ENCODE results near the gene TMEM181.
"Not testable (repeated sequence)": the region's sequence is repeated elsewhere in the genome, so short reads cannot be mapped to it uniquely, and the experiment has no call there.

Gene TMEM181

DNA sequence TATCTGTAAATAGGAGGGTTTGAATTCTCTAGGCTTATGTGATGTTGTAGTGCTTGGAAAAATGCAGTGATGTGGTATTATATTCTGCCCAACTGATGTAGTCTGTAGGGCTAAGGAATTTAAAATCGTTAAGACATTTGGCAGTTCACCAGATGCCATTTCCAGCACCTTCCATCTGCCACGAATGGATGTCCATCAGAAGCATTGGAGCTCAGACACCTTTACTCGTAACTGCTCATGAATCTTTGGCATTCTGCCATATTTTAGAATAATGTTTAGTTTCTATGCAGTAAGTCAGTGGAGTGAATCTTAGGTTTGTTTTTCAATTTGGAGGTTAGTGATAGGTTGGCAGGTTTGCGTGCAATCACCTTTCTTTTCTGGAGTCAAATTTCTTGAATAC is 87.6 kb downstream of the TMEM181 start:
- H3K4me3 ChIP-seq (ENCODE audit: low read depth in 1 of 2, low read length in 2 of 2): no peak overlapping the region
- no peaks in the 10 kb centered on the region for H3K9me3 ChIP-seq (ENCODE audit: control insufficient read depth in 1 of 2, low read length in 2 of 2)
- peaks cover 0 to 6% of the 10 kb centered on the region in 2 donors for H3K36me3 ChIP-seq (ENCODE audit: control insufficient read depth in 1 of 2, insufficient read depth in 2 of 2, low read length in 2 of 2)
- peaks cover 8% of the 10 kb centered on the region in 2 donors for H3K4me1 ChIP-seq (ENCODE audit: control insufficient read depth in 1 of 2, insufficient read depth in 2 of 2, low read length in 2 of 2)
- no peak overlapping the region for H3K27ac ChIP-seq (ENCODE audit: low read length)
- H3K27me3 ChIP-seq (ENCODE audit: low read depth, low read length): no peaks in the 10 kb centered on the region

DNA sequence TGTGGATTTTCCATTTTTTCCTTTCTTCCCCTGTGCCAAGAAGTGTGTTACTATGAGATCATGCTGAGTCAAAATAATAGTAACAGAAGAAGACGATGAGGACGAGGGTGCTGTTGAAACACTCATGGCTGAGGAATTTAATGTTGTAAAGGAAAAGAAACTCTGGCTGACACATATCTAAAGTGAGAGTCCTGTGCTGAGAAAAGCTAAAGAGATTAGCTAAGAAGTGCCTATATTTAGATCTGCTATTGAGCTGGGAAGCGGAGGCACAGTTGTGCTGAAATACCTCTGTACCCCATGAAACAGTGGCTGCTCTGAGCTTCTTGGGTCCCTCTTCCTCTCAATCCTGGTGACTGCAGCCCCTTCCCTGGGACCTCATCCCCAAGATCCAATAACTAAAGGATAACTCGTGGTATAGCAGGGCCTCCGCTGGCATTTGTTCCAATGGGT is 88.8 kb downstream of the TMEM181 start:
- H3K27me3 ChIP-seq (ENCODE audit: low read depth, low read length): no peaks in the 10 kb centered on the region
- no peak overlapping the region for H3K4me3 ChIP-seq (ENCODE audit: low read depth in 1 of 2, low read length in 2 of 2)
- H3K27ac ChIP-seq (ENCODE audit: low read length): no peak overlapping the region
- H3K36me3 ChIP-seq (ENCODE audit: control insufficient read depth in 1 of 2, insufficient read depth in 2 of 2, low read length in 2 of 2): peaks cover 0 to 6% of the 10 kb centered on the region in 2 donors
- H3K9me3 ChIP-seq (ENCODE audit: control insufficient read depth in 1 of 2, low read length in 2 of 2): no peaks in the 10 kb centered on the region
- H3K4me1 ChIP-seq (ENCODE audit: control insufficient read depth in 1 of 2, insufficient read depth in 2 of 2, low read length in 2 of 2): no peaks in the 10 kb centered on the region

DNA sequence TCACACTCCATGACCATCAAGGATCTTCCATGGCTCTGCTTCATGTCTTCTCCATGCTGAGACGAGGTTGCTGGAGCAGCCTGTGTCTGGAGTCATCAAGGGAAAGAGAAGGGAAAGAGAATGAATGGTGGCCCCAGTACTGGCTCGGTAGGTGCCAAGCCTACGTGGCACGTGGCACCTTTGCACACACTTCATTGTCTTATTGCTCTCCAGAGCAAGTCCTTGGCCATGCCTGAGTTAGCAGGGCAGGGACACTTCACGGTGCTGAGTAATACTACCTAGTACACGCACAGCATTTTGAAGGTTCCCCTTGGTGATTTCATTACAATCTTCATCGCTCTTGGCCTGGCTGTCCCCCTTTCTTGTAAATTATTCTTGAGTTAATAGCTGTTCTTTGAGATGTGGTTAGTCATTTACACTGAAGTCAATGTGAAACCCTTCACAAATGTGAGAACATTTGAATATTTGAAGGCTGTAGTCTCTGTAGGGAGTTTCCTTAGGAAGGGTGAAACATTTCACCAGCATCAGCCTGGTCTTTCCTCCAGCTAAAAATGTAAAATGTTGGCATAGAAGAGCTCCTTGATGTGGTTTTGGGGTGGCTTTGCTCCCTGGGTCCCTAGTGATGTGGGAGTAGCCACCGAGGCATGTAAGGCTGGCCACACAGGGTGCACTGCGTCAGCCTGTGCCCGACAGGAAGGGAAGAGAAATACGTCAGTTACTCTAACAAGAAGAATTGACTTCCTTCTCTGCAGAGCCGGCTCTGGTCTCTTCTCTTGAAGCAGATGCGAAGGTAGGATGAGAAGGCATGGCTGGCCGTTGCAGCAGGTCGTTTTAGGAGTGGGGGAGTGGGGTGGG is 89.6 kb downstream of the TMEM181 start, which contains the start of gene SYTL3:
SYTL3 (plus strand) TSS at position 766 of the 855 bp plus-strand sequence. CDS start 13,215 bp downstream, outside the sequence.
- Histone ChIP-seq H3K36me3 (ENCODE audit: control insufficient read depth in 1 of 2, insufficient read depth in 2 of 2, low read length in 2 of 2) (no peaks in the 10 kb centered on the region), H3K4me3 (ENCODE audit: low read depth in 1 of 2, low read length in 2 of 2) (no peak within 1 kb of the TSS), H3K27me3 (ENCODE audit: low read depth, low read length) (no peaks in the 10 kb centered on the region), H3K27ac (ENCODE audit: low read length) (peak within 1 kb of the TSS; percentile 32), H3K9me3 (ENCODE audit: control insufficient read depth in 1 of 2, low read length in 2 of 2) (no peaks in the 10 kb centered on the region), H3K4me1 (ENCODE audit: control insufficient read depth in 1 of 2, insufficient read depth in 2 of 2, low read length in 2 of 2) (peaks cover 0 to 5% of the 10 kb centered on the region in 2 donors)

DNA sequence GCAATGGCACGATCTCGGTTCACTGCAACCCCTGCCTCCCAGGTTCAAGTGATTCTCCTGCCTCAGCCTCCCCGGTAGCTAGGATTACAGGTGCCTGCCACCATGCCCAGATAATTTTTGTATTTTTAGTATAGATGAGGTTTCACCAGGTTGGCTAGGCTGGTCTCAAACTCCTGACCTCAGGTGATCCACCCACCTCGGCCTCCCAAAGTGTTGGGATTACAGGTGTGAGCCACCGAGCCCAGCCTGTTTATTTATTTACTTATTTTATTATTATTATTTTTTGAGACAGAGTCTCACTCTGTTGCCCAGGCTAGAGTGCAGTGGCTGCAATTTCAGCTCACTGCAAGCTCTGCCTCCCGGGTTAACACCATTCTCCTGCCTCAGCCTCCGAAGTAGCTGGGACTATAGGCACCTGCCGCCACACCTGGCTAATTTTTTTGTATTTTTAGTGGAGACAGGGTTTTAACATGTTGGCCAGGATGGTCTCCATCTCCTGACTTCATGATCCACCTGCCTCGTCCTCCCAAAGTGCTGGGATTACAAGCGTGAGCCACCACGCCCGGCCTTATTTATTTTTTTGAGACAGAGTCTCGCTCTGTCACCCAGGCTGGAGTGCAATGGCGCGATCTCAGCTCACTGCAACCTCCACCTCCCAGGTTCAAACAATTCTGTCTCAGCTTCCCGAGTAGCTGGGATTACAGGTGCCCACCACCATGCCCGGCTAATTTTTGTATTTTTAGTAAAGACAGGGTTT is 92.3 kb downstream of the TMEM181 start:
- H3K9me3 ChIP-seq (ENCODE audit: control insufficient read depth in 1 of 2, low read length in 2 of 2); H3K4me3 ChIP-seq (ENCODE audit: low read depth in 1 of 2, low read length in 2 of 2); H3K27ac ChIP-seq (ENCODE audit: low read length); H3K36me3 ChIP-seq (ENCODE audit: control insufficient read depth in 1 of 2, insufficient read depth in 2 of 2, low read length in 2 of 2); H3K27me3 ChIP-seq (ENCODE audit: low read depth, low read length): not testable (repeated sequence)
- H3K4me1 ChIP-seq (ENCODE audit: control insufficient read depth in 1 of 2, insufficient read depth in 2 of 2, low read length in 2 of 2): peaks cover 6 to 13% of the 10 kb centered on the region in 2 donors

DNA sequence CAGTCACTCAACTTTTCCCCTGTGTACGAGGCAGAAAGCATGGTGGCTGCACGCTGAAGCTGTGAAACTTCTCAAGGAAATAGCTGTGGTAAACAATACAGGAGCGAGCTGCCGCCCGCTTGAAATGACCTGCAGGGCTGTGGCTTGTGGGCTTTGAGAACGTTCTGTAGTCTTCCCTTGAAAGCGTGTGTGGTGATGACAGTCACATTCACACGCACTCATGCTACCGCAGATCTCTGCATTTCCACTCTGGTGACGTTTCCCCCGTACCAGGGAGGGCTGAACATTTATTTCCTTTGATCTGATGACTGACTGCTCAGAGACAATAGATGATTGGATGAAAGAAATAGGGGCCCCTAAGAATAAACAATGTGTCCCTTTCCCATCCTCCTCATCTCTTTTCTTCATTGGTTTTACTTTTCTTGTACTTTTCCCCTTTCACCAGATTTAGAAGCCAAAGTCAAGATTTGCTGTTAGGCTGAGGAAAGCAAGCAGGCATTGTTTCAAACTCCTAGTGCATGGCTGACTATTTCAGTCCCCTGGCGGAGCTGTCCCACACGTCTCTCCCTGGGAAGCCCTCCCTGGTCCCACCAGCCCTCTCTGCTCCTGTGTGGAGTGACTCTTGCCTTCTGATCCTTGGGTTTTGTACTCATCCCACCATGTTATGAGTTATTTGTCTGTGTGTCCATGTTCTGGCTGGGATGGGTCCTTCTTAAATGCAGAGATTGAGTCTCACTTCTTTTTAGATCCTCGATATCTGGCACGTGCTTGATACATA is 93.9 kb downstream of the TMEM181 start:
- Histone ChIP-seq H3K27me3 (ENCODE audit: low read depth, low read length) (no peaks in the 10 kb centered on the region), H3K4me1 (ENCODE audit: control insufficient read depth in 1 of 2, insufficient read depth in 2 of 2, low read length in 2 of 2) (peaks cover 6 to 13% of the 10 kb centered on the region in 2 donors), H3K4me3 (ENCODE audit: low read depth in 1 of 2, low read length in 2 of 2) (peak overlapping the region in 1 of 2 donors; percentile 1), H3K9me3 (ENCODE audit: control insufficient read depth in 1 of 2, low read length in 2 of 2) (no peaks in the 10 kb centered on the region), H3K27ac (ENCODE audit: low read length) (peak overlapping the region; percentile 70), H3K36me3 (ENCODE audit: control insufficient read depth in 1 of 2, insufficient read depth in 2 of 2, low read length in 2 of 2) (no peaks in the 10 kb centered on the region)

DNA sequence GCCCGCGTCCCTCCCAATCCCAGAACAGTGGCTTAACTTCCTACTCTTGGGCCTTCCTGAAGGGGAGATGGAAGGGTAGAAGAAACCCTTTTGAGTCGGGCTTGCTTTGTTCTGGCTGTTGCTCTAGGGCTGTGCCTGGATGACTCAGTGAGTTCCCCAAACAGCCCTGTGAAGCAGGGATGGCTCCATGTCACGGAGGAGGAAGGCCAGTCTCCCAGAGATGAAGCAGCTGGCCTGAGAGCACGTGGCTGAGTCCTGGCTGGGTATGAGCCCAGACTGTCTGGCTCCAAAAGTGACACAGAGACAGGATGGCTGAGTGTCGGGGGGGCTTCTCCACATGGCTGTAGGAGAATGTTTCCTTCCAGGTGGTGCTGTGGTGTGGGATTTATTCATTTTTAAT is 94.6 kb downstream of the TMEM181 start:
- peaks cover 6 to 13% of the 10 kb centered on the region in 2 donors for H3K4me1 ChIP-seq (ENCODE audit: control insufficient read depth in 1 of 2, insufficient read depth in 2 of 2, low read length in 2 of 2)
- H3K27ac ChIP-seq (ENCODE audit: low read length): peak overlapping the region; percentile 70
- H3K27me3 ChIP-seq (ENCODE audit: low read depth, low read length): no peaks in the 10 kb centered on the region
- H3K9me3 ChIP-seq (ENCODE audit: control insufficient read depth in 1 of 2, low read length in 2 of 2): no peaks in the 10 kb centered on the region
- H3K4me3 ChIP-seq (ENCODE audit: low read depth in 1 of 2, low read length in 2 of 2): peak overlapping the region in 1 of 2 donors; percentile 18
- H3K36me3 ChIP-seq (ENCODE audit: control insufficient read depth in 1 of 2, insufficient read depth in 2 of 2, low read length in 2 of 2): no peaks in the 10 kb centered on the region

DNA sequence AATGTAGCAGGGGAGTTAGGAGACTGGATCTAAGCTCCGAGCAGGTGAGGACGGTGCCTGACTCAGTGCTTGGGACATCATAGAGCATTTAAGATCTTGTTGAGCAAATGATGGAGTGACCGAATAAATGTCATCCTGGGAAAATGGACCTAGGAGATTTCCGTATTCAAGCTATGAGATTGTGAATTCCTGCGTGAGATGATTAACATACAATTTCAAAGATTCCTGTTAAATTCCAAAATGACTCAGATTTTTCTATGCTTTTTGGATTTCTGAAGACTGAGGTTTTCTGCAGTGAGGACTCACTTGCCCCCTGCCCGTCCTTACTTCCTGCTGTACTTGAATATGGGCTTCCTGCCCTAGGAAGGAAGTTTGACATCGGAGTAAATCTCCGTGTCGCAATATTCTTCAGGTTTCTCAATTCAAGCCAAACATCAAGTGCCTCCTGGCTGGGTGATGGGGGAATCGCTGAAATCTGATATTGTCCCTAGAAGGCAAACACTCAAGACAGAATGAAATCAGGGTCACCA is 95.1 kb downstream of the TMEM181 start:
- Histone ChIP-seq H3K36me3 (ENCODE audit: control insufficient read depth in 1 of 2, insufficient read depth in 2 of 2, low read length in 2 of 2) (no peaks in the 10 kb centered on the region), H3K4me3 (ENCODE audit: low read depth in 1 of 2, low read length in 2 of 2) (peak overlapping the region in 1 of 2 donors; percentile 18), H3K27ac (ENCODE audit: low read length) (peak overlapping the region; percentile 70), H3K27me3 (ENCODE audit: low read depth, low read length) (no peaks in the 10 kb centered on the region), H3K4me1 (ENCODE audit: control insufficient read depth in 1 of 2, insufficient read depth in 2 of 2, low read length in 2 of 2) (peaks cover 6 to 13% of the 10 kb centered on the region in 2 donors), H3K9me3 (ENCODE audit: control insufficient read depth in 1 of 2, low read length in 2 of 2) (no peaks in the 10 kb centered on the region)

DNA sequence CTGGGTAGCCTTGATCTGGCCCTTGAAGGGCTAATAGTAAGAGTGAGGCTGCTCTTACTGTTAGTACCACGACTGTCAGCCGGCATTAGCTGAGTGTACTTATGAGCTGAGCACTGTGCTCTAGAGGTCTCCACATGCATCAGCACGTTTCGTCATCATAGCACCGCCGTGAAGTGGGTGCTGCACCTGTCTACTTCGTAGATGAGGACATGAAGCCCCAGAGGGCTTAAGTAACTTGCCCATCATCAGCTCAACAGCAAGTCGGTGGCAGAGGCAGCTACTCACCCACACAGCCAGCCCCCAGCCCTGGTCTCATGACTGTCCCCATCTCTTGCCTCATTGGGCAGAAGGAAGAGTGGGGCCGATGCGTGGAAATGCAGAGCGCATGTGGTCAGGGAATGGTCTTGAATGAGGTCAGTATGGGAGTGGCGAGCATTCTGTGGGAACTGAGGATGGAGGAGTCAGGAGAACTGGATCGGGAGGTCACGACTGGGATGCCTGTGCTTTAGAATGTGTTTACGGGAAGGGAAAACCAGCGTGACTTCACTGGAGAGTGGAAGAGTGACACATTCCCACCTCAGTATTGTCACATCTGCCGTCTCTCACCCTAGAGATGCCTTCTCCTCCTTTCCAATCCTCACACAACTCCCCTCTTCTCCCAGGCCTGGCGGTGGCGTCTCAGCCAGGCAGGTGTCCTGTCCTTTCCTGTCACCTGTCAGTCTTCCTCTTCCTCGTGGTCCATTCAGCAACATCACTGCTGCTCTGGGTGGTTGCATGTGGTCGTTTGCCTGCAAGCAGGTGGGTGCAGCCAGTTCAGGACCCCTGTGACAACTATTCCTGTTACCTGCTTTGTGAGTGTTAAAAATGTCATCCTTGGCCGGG is 95.9 kb downstream of the TMEM181 start:
- Histone ChIP-seq H3K4me1 (ENCODE audit: control insufficient read depth in 1 of 2, insufficient read depth in 2 of 2, low read length in 2 of 2) (peaks cover 6 to 13% of the 10 kb centered on the region in 2 donors), H3K9me3 (ENCODE audit: control insufficient read depth in 1 of 2, low read length in 2 of 2) (no peaks in the 10 kb centered on the region), H3K36me3 (ENCODE audit: control insufficient read depth in 1 of 2, insufficient read depth in 2 of 2, low read length in 2 of 2) (no peaks in the 10 kb centered on the region), H3K27me3 (ENCODE audit: low read depth, low read length) (no peaks in the 10 kb centered on the region), H3K4me3 (ENCODE audit: low read depth in 1 of 2, low read length in 2 of 2) (no peak overlapping the region), H3K27ac (ENCODE audit: low read length) (peak overlapping the region; percentile 70)

DNA sequence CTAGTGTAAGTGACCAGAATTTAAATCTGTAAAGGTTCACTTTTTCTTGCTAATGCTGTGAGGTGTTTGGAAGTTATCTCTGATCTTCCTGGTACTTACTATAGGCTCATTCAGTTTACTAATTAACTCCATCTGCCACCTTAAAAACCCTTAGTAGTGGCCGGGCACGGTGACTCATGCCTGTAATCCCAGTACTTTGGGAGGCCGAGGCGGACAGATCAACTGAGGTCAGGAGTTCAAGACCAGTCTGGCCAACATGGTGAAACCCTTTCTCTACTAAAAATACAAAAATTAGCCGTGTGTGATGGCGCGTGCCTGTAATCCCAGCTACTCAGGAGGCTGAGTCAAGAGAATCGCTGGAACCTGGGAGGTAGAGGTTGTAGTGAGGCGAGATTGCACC is 97.1 kb downstream of the TMEM181 start:
- not testable (repeated sequence) for H3K36me3 ChIP-seq (ENCODE audit: control insufficient read depth in 1 of 2, insufficient read depth in 2 of 2, low read length in 2 of 2); H3K4me3 ChIP-seq (ENCODE audit: low read depth in 1 of 2, low read length in 2 of 2); H3K27ac ChIP-seq (ENCODE audit: low read length); H3K9me3 ChIP-seq (ENCODE audit: control insufficient read depth in 1 of 2, low read length in 2 of 2); H3K27me3 ChIP-seq (ENCODE audit: low read depth, low read length)
- peaks cover 6 to 13% of the 10 kb centered on the region in 2 donors for H3K4me1 ChIP-seq (ENCODE audit: control insufficient read depth in 1 of 2, insufficient read depth in 2 of 2, low read length in 2 of 2)

DNA sequence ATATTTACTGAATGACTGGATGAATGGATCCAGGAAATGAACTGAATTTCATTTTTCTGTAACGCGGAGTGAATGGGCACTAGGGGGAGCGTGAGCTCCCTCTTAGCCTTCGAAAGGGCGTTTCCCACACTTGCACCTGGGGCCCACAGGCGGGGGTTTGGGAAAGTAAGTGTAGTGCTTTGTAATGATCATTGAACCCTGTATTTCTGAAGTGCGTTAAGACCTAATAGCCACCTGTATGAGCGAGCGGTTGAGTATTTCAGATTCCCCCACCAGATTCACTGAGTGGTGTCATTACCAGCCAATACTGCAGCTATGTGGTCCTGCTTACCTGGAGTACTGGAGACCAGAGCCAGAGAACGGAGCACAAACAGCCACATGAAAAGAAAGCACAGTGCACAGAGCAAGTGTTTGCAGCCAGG is 100.5 kb downstream of the TMEM181 start:
- H3K4me1 ChIP-seq (ENCODE audit: control insufficient read depth in 1 of 2, insufficient read depth in 2 of 2, low read length in 2 of 2): peaks cover 0 to 5% of the 10 kb centered on the region in 2 donors
- no peaks in the 10 kb centered on the region for H3K27me3 ChIP-seq (ENCODE audit: low read depth, low read length)
- H3K4me3 ChIP-seq (ENCODE audit: low read depth in 1 of 2, low read length in 2 of 2): no peak overlapping the region
- no peaks in the 10 kb centered on the region for H3K36me3 ChIP-seq (ENCODE audit: control insufficient read depth in 1 of 2, insufficient read depth in 2 of 2, low read length in 2 of 2)
- no peaks in the 10 kb centered on the region for H3K9me3 ChIP-seq (ENCODE audit: control insufficient read depth in 1 of 2, low read length in 2 of 2)
- H3K27ac ChIP-seq (ENCODE audit: low read length): no peak overlapping the region

Data from muscle layer of duodenum (tissue), 2 donors.